ENCODE results near the gene C8A. TPM values are rescaled to one million over a fixed set of nuclear protein-coding genes. Genes with fewer than 3 reads are reported as not detected.

C8A gene
- total RNA-seq, 3 donors from 2014 or later (not counting 1 experiment from before 2014, with no cell fraction given), result not detected

DNA sequence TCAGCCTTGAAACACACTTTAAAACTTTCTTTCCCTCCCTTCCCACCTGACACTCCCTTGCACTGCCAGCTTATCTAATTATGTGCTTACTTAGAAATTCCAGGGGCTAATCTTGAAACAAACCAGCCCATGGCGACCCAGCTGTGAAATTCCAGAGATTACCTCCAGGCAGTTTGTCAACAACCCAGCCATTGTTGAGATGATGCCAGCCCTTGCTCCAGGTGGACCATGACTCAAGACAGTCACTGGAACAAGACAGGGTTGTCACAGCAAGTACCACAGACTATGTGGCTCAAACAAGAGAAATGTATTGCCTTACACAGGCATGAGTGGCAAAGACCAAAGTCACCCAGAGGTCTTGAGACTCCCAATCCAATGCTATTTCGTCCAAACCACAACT is 43.3 kb upstream of the C8A start:
- Mint-ChIP-seq H3K9me3 (peaks cover 0 to 2% of the 10 kb centered on the region in 2 donors), H3K36me3 (no peaks in the 10 kb centered on the region), H3K4me1 (no peaks in the 10 kb centered on the region), H3K4me3 (no peak overlapping the region), H3K27me3 (ENCODE audit: low read depth in 2 of 2) (peaks cover 13 to 34% of the 10 kb centered on the region in 2 donors), H3K27ac (no peak overlapping the region)
- H3K27me3 ChIP-seq (ENCODE audit: control insufficient read depth, insufficient read depth, low read length), result peaks cover 5% of the 10 kb centered on the region
- no peak for TF ChIP-seq CTCF (IDR thresholded peaks at IDR 0.05)
- no peaks in the 10 kb centered on the region for H3K36me3 ChIP-seq (ENCODE audit: control insufficient read depth, insufficient read depth, low read length)
- DNase-seq (no peak), ATAC-seq (no peak)
- H3K9me3 ChIP-seq (ENCODE audit: control insufficient read depth, insufficient read depth, low read length), result no peaks in the 10 kb centered on the region
- no peak overlapping the region for H3K27ac ChIP-seq (ENCODE audit: low read length)
- no peak overlapping the region for H3K4me3 ChIP-seq (ENCODE audit: low read length)
- intact Hi-C loops (cut with micrococcal nuclease), result no loop called here
- 69% methylated on average over 1 of the region's 2 CpGs for WGBS (ENCODE audit: insufficient coverage)
- H3K4me1 ChIP-seq (ENCODE audit: control insufficient read depth, insufficient read depth, low read length), result no peaks in the 10 kb centered on the region

- Mint-ChIP-seq H3K36me3 (no peaks in the 10 kb centered on the region), H3K4me1 (no peaks in the 10 kb centered on the region), H3K4me3 (no peak overlapping the region), H3K27ac (no peak overlapping the region), H3K27me3 (ENCODE audit: low read depth in 2 of 2) (peaks cover 13 to 37% of the 10 kb centered on the region in 2 donors), H3K9me3 (peaks cover 0 to 2% of the 10 kb centered on the region in 2 donors)
- peaks cover 5% of the 10 kb centered on the region for H3K27me3 ChIP-seq (ENCODE audit: control insufficient read depth, insufficient read depth, low read length)
- no peaks in the 10 kb centered on the region for H3K9me3 ChIP-seq (ENCODE audit: control insufficient read depth, insufficient read depth, low read length)
- H3K27ac ChIP-seq (ENCODE audit: low read length), result no peak overlapping the region
- DNase-seq (no peak), ATAC-seq (no peak)
- no peak overlapping the region for H3K4me3 ChIP-seq (ENCODE audit: low read length)
- intact Hi-C loops (cut with micrococcal nuclease), result no loop called here
- WGBS (ENCODE audit: insufficient coverage), result 80% methylated on average over 2 of the region's 2 CpGs
- TF ChIP-seq CTCF (IDR thresholded peaks at IDR 0.05), result no peak
- H3K36me3 ChIP-seq (ENCODE audit: control insufficient read depth, insufficient read depth, low read length), result no peaks in the 10 kb centered on the region
- no peaks in the 10 kb centered on the region for H3K4me1 ChIP-seq (ENCODE audit: control insufficient read depth, insufficient read depth, low read length)
Observed at GRCh38 chr1:56814205-56814604, 40.4 kb upstream of the C8A start.

- Mint-ChIP-seq H3K4me1 (no peaks in the 10 kb centered on the region), H3K9me3 (peaks cover 0 to 2% of the 10 kb centered on the region in 2 donors), H3K27ac (no peak overlapping the region), H3K36me3 (no peaks in the 10 kb centered on the region), H3K27me3 (ENCODE audit: low read depth in 2 of 2) (peaks cover 7 to 20% of the 10 kb centered on the region in 2 donors), H3K4me3 (no peak overlapping the region)
- ATAC-seq (no peak), DNase-seq (no peak)
- TF ChIP-seq CTCF (IDR thresholded peaks at IDR 0.05), result no peak
- Histone ChIP-seq H3K4me1 (ENCODE audit: control insufficient read depth, insufficient read depth, low read length) (no peaks in the 10 kb centered on the region), H3K9me3 (ENCODE audit: control insufficient read depth, insufficient read depth, low read length) (no peaks in the 10 kb centered on the region), H3K36me3 (ENCODE audit: control insufficient read depth, insufficient read depth, low read length) (no peaks in the 10 kb centered on the region), H3K4me3 (ENCODE audit: low read length) (no peak overlapping the region), H3K27ac (ENCODE audit: low read length) (no peak overlapping the region), H3K27me3 (ENCODE audit: control insufficient read depth, insufficient read depth, low read length) (peaks cover 4% of the 10 kb centered on the region)
- intact Hi-C loops (cut with micrococcal nuclease), result no loop called here
- WGBS (ENCODE audit: insufficient coverage), result 77% methylated on average over 1 of the region's 1 CpG
Observed at GRCh38 chr1:56816264-56816663, 38.3 kb upstream of the C8A start.

DNA sequence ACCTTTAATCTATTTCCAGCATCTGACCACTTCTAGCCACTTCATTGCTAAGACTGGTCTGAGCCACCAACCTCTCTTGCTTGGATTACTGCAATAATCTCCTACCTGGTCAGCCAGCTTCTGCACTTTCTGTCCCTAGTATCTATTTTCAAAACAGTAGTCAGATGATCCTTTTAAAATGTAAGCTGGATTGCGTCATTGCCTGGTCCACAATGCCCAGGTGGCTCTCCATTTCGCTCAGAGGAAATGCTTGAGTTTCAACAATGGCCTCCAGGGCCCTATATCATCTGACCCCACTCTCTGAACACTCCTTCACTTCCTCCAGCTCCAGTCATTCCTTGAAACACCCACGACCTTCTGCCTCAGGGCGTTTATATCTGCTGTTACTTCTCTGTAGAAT is 37.7 kb upstream of the C8A start:
- no peak overlapping the region for H3K27ac Mint-ChIP-seq

More for the DNA sequence above, 37.7 kb upstream of the C8A start:
- peaks cover 0 to 2% of the 10 kb centered on the region in 2 donors for H3K9me3 Mint-ChIP-seq
- peaks cover 7 to 20% of the 10 kb centered on the region in 2 donors for H3K27me3 Mint-ChIP-seq (ENCODE audit: low read depth in 2 of 2)
- Histone ChIP-seq H3K4me3 (ENCODE audit: low read length) (no peak overlapping the region), H3K27me3 (ENCODE audit: control insufficient read depth, insufficient read depth, low read length) (peaks cover 2% of the 10 kb centered on the region), H3K9me3 (ENCODE audit: control insufficient read depth, insufficient read depth, low read length) (no peaks in the 10 kb centered on the region), H3K36me3 (ENCODE audit: control insufficient read depth, insufficient read depth, low read length) (no peaks in the 10 kb centered on the region), H3K27ac (ENCODE audit: low read length) (no peak overlapping the region), H3K4me1 (ENCODE audit: control insufficient read depth, insufficient read depth, low read length) (no peaks in the 10 kb centered on the region)
- ATAC-seq, result no peak
- no peak for DNase-seq
- WGBS (ENCODE audit: insufficient coverage), result 67% methylated on average over 4 of the region's 4 CpGs
- no peaks in the 10 kb centered on the region for H3K4me1 Mint-ChIP-seq
- no peak for TF ChIP-seq CTCF (IDR thresholded peaks at IDR 0.05)
- intact Hi-C loops (cut with micrococcal nuclease), result no loop called here
- no peak overlapping the region for H3K4me3 Mint-ChIP-seq
- H3K36me3 Mint-ChIP-seq, result no peaks in the 10 kb centered on the region
